Measurements from ENCODE around the gene UNC13C. TPM values are rescaled to one million over a fixed set of nuclear protein-coding genes. Genes with fewer than 3 reads are reported as not detected.

Gene UNC13C
- polyA plus RNA-seq, 3 donors, result 8.2 to 12.9 (median 10.4) TPM

DNA sequence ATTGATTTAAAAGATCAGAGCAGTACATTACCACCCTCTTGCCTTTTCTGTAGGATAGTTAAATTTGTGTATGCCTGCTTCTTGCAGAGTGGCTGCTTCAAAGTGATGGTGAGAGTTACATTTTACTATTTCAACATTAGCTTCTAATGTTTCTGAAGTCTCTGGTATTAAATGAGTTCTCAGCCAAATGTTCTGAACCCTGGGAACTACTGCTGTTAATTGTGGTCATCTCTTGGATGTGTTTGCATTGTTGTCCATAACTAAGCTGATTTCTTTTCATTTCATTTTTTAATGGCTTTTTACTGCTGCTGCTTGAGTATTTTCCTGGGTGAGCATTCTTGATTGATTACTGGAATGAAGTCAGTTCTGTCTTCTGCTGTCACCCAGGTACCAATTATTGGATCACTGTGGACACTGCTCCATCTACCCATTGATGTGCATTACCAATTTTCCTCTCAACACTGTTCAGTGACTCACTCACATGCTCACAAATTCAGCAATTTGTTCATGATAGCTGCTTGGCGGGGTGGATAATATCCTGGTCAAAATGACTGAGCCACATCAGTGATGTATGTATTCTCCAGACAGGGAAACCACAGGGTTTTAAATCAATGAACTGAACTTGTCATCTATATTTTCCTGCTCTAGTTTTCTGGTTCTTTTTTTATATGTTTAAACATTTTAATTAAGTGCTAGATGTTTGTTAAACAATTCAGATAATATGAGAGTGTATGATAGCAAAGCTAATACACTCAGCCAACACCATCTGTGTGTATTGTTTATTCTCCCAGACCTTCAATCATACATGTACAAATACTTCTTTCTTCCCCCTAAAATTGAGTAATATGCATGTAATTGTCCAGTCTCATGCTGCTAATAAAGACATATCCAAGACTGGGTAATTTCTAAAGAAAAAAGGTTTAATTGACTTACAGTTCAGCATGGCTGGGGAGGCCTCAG lies 630.9 kb downstream of the UNC13C start:
- no peak for DNase-seq (ENCODE audit: low read depth in 3 of 3, low spot score in 2 of 3)

DNA sequence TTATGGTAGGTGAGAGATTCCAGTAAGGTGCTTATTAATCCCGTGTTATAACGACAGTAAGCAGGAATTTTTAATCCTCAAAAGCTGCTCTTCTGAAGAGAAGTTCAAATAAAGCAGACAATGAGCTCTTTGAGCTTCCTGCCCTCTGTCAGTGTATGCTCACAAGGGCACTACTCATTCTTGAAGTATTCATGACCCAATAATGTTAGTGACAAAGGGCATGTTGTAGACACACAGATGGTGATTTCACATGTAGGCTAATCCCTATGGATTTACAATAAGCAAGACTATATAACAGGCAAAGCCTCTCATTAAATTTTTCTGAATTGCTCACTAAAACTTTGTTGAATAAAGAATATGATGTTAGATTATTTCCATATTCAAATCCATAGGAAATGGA lies 639.9 kb downstream of the UNC13C start:
- no peak for DNase-seq (ENCODE audit: low read depth in 3 of 3, low spot score in 2 of 3)

DNA sequence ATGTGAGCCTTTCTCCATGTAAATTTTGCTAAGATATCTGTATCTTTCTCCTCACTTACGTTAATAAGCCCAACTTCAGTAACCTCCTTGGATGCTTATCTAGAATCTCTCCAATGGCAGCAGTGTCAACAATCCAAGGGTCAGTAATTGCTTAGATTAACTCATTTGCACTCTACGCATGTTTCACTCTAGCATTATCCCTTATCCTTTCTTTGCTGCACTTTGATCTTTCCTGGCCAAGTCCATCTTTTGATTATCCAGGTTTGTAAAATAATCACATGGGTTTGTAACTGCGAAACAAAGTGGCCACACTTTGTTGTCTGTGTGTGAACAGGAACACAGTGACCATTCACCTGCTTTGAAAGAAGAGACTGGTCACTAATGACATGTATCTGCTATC lies 640.9 kb downstream of the UNC13C start:
- no peak for DNase-seq (ENCODE audit: low read depth in 3 of 3, low spot score in 2 of 3)

DNA sequence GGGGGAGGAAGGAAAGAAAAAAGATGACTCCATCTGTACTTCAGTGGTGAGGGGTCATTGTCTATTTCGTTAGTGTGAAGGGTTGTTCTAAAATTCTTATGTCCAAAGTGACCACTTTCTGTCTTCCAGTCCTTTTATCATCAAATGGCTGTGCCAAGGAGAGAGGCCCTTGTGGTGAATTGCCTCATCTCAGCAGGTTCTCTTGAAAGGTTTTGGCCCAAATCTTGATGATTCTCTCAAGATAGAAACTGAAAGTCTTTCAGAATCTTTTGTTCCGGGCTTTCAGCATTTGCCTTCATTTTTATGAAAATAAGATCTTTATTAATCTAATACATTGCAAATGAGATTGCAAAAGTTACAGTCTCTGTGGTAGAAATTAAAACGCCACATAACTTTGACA lies 642.7 kb downstream of the UNC13C start:
- no peak for DNase-seq (ENCODE audit: low read depth in 3 of 3, low spot score in 2 of 3)

DNA sequence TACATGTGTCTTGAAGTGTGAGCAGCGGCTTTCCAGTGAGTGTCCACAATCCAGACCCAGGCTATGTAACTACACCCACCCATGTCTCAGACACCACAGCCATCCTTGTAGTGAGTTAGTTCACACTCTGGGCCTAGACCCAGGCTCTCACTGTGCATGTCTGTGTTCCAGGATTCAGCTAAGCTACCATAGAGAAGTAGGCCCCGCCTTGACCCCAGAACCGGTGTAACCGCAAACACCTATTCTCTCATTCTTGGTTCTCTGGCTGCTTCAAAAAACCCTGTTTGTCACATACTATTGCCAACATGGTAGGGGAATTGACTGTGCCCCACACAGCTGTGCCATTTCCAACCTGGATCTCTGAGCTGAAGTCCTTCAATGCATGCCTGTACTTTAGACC lies 657.9 kb downstream of the UNC13C start:
- DNase-seq (ENCODE audit: low read depth in 3 of 3, low spot score in 2 of 3), result no peak

- DNase-seq (ENCODE audit: low read depth in 3 of 3, low spot score in 2 of 3), result no peak
Measured at GRCh38 chr15:54638666-54639065, 660.4 kb downstream of the UNC13C start.

DNA sequence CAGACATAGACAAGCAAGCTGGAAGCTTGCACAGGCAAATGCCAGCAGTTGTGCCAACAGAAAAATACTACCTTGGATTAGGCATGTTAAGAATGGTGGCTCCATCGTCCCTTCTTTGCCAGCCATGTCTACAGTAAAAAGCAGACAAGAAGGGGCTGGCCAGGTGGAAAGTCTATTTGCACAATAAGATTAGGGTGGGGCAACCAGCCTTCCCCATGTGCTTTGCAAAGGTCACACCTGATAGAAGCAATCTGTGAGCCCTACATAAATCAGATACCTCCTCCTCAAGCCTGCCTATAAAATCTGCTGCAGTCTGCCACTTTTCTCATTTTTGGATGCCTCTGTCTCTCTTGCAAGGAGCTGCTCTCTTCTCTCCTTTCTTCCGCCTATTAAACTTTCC lies 662.6 kb downstream of the UNC13C start:
- no peak for DNase-seq (ENCODE audit: low read depth in 3 of 3, low spot score in 2 of 3)

DNA sequence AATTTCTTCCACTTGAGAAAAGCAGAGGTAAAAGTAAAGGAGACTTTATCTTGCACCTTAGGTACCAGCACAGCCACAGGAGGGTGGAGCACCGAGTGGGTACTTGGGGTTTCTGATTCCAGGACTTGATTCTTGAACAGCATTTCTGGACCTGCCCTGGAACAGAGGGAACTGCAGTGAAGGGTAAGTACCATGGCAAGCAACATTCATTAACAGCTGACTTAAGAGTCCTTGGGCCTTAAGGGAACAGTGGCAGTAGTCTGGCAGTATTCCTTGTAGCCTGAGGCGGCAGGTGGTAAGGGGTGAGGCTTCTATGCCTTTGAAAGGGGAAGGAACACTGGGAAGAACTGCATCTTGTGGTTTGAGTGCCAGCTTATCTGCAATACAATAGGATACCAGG lies 666.6 kb downstream of the UNC13C start:
- DNase-seq (ENCODE audit: low read depth in 3 of 3, low spot score in 2 of 3), result no peak

DNA sequence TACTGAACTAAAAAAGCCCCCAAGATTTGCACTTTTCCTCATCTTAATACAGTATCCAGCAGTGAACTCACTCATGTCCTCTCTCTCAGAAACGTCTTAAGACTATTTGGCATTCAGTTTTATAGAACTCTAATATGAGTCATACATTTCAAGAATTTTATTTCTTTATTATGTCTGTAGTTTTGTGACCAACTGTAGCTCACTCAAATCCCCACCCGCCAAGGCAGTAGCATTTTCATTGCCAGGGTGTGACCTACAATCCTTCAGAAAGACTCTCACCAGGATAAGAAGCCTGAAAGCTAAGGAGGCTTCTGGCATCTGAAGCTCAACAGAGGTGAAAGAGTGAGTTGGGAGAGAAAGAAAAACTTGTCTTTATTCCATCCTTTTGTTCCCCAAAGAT lies 681.4 kb downstream of the UNC13C start:
- no peak for DNase-seq (ENCODE audit: low read depth in 3 of 3, low spot score in 2 of 3)

GRCh38 chr15:54660356-54660755 lies 682.1 kb downstream of the UNC13C start:
- DNase-seq (ENCODE audit: low read depth in 3 of 3, low spot score in 2 of 3), result no peak

DNA sequence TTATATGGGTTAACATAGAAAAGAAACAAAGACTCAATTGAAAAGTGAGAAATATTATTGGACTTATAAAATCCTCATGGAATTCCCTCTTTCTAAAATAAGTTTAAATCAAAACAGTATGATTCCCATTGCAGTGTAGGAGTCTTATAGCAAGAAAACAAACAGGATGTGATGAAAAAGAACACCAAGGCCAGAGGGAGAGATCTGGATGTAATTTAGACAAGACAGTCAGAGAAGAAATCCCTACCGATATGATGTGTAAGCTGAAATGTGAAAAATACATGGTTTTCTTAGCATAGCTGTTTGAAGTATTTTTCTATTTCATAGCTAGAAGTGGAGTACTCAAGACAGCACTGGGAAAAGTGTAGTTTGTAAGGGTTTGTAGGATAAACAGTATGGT lies 697.0 kb downstream of the UNC13C start:
- DNase-seq (ENCODE audit: low read depth in 3 of 3, low spot score in 2 of 3), result no peak

GRCh38 chr15:54681584-54681983 lies 703.3 kb downstream of the UNC13C start:
- no peak for DNase-seq (ENCODE audit: low read depth in 3 of 3, low spot score in 2 of 3)

Other genes with a start within 250 kb of the UNC13C start
- 10 to 100 TPM; 65.1 to 78.8 (median 67.7) TPM for gene WDR72, start 218.8 kb upstream of the UNC13C start, polyA plus RNA-seq (ENCODE audit: insufficient read length in 3 of 3)

Data from right renal cortex interstitium (tissue), 3 donors.